A549 (cell line): ENCODE results near the gene CBX4. TPM values are rescaled to one million over a fixed set of nuclear protein-coding genes. Genes with fewer than 3 reads are reported as not detected.
A peak's percentile ranks its signal among the peaks of the same experiment; 100 is the strongest.

ENCODE experiments used
- ATAC-seq, 2 experiments: fragments of 200-7000 bp in 1 of 2; fragments of >200 bp in 1 of 2; cut with Nextera tagmentation in 1 of 2; cut with Tn5 transposase in 1 of 2; 3 replicates each; pipeline versions ENCODE4 v1.8.0 to v1.9.1; 2018 to 2020; ENCODE audit warnings: mild to moderate bottlenecking in 1 of 2, moderate library complexity in 1 of 2
- CTCF ChIA-PET: fragments of 300-600 bp; sonication (Branson Sonifier 250); formaldehyde crosslinking; extraction: SDS; loops from one replicate; lab custom pipeline; 2021; ENCODE audit warnings: antibody characterized with exemption, inconsistent platforms; lab: Yijun Ruan, JAX
- POLR2A ChIA-PET: fragments of 350-600 bp; formaldehyde crosslinking; extraction: SDS; loops from one replicate; lab custom pipeline; 2021; ENCODE audit warnings: antibody characterized with exemption, inconsistent platforms; lab: Yijun Ruan, JAX
- DNase-seq, 2 experiments: peaks; one replicate each; pipeline versions ENCODE4 v3.0.0 to v3.0.0-alpha.2; 2011 to 2016; ENCODE audit warnings: low read depth in 1 of 2, low spot score in 1 of 2
- FAIRE-seq: peaks from 2 replicates; lab custom pipeline; 2011; peaks lifted over from hg19 to GRCh38; lab: Jason Lieb, UNC
- H3K27ac ChIP-seq, 2 experiments: fragments of >200 bp; sonication (Bioruptor Twin); formaldehyde crosslinking; 3 replicates each; pipeline ENCODE4 v1.5.1; 2016 to 2017
- H3K4me1 ChIP-seq: fragments of >200 bp; sonication (Bioruptor Twin); formaldehyde crosslinking; 3 replicates; pipeline ENCODE4 v1.6.1; 2016
- H3K4me2 ChIP-seq: fragments of >200 bp; sonication (Bioruptor Twin); formaldehyde crosslinking; 3 replicates; pipeline ENCODE4 v1.6.1; 2016
- H3K4me3 ChIP-seq: fragments of >200 bp; sonication (Bioruptor Twin); formaldehyde crosslinking; 3 replicates; pipeline ENCODE4 v1.5.1; 2016
- H3K9me3 ChIP-seq: fragments of >200 bp; sonication (Bioruptor Twin); formaldehyde crosslinking; 3 replicates; pipeline ENCODE4 v1.6.1; 2016
- CBX2 ChIP-seq: fragments of 200-600 bp; sonication (generic); IDR thresholded peaks from 2 replicates; pipeline ENCODE4 v1.6.1; 2016; ENCODE audit warnings: low read depth, mild to moderate bottlenecking, borderline replicate concordance
- EHF ChIP-seq: fragments of 250-450 bp; sonication (Bioruptor Pico); IDR thresholded peaks from 2 replicates; pipeline ENCODE4 v1.5.0; 2020; ENCODE audit warnings: mild to moderate bottlenecking
- EP300 ChIP-seq, 2 experiments: fragments of >200 bp; sonication (Bioruptor Twin); formaldehyde crosslinking; IDR thresholded peaks; 2 replicates in 1 of 2; 3 replicates in 1 of 2; pipeline ENCODE4 v1.6.1; 2016 to 2017
- ESRRA ChIP-seq: fragments of 150-350 bp; IDR thresholded peaks from 2 replicates; pipeline ENCODE4 v1.6.1; 2014; ENCODE audit warnings: mild to moderate bottlenecking, low read length, borderline replicate concordance
- FOSB ChIP-seq: fragments of 250-450 bp; sonication (Bioruptor Pico); IDR thresholded peaks from 2 replicates; pipeline ENCODE4 v1.5.0; 2020; ENCODE audit warnings: mild to moderate bottlenecking, moderate library complexity
- FOSL2 ChIP-seq, 2 experiments: fragments of 450-650 bp in 1 of 2; fragments of >200 bp in 1 of 2; sonication (Bioruptor Twin) in 1 of 2; formaldehyde crosslinking; IDR thresholded peaks; 2 replicates each; pipeline versions ENCODE4 v1.5.0 to v1.6.1; 2016 to 2020; ENCODE audit warnings: mild to moderate bottlenecking in 1 of 2, moderate library complexity in 1 of 2
- HDAC2 ChIP-seq: fragments of 200-600 bp; sonication (generic); IDR thresholded peaks from 2 replicates; pipeline ENCODE4 v1.6.1; 2016
- HEYL ChIP-seq: fragments of 250-450 bp; sonication (Bioruptor Pico); IDR thresholded peaks from 2 replicates; pipeline ENCODE4 v1.8.0; 2021; ENCODE audit warnings: mild to moderate bottlenecking, moderate library complexity
- HOXA7 ChIP-seq: fragments of 250-450 bp; sonication (Bioruptor Pico); IDR thresholded peaks from 2 replicates; pipeline ENCODE4 v1.5.0; 2020; ENCODE audit warnings: mild to moderate bottlenecking, moderate library complexity
- HOXB13 ChIP-seq: fragments of 250-450 bp; sonication (Bioruptor Pico); IDR thresholded peaks from 2 replicates; pipeline ENCODE4 v1.5.0; 2020; ENCODE audit warnings: low read depth, mild to moderate bottlenecking, moderate library complexity
- JUN ChIP-seq, 2 experiments: fragments of >200 bp; sonication (Bioruptor Twin); formaldehyde crosslinking; IDR thresholded peaks; 2 replicates in 1 of 2; 3 replicates in 1 of 2; pipeline ENCODE4 v1.6.1; 2016 to 2017
- MAFK ChIP-seq: fragments of 450-650 bp; IDR thresholded peaks from 2 replicates; pipeline ENCODE4 v1.6.1; 2014; ENCODE audit not compliant: partially characterized antibody
- NR3C1 ChIP-seq: fragments of >200 bp; sonication (Bioruptor Twin); formaldehyde crosslinking; IDR thresholded peaks from 3 replicates; pipeline ENCODE4 v1.6.1; 2017
- POLR2A ChIP-seq: IDR thresholded peaks from 2 replicates; pipeline ENCODE4 v1.6.1; 2012; ENCODE audit warnings: mild to moderate bottlenecking, low read length
- POLR2AphosphoS2 ChIP-seq: conservative IDR thresholded peaks from 2 replicates; pipeline ENCODE4 v1.6.1; 2012; ENCODE audit warnings: low read length, improper control_type of control experiment, inconsistent platforms
- RAD21 ChIP-seq, 2 experiments: fragments of >200 bp in 1 of 2; sonication (Bioruptor Twin) in 1 of 2; formaldehyde crosslinking in 1 of 2; IDR thresholded peaks in 1 of 2; conservative IDR thresholded peaks in 1 of 2; 2 replicates in 1 of 2; 3 replicates in 1 of 2; pipeline ENCODE4 v1.6.1; 2012 to 2018; ENCODE audit warnings: inconsistent platforms in 1 of 2
- SMC3 ChIP-seq: fragments of >200 bp; sonication (Bioruptor Twin); formaldehyde crosslinking; IDR thresholded peaks from 3 replicates; pipeline ENCODE4 v1.6.1; 2018; ENCODE audit warnings: inconsistent platforms
- SREBF2 ChIP-seq: fragments of 450-650 bp; IDR thresholded peaks from 2 replicates; pipeline ENCODE4 v1.6.1; 2014; ENCODE audit warnings: mild to moderate bottlenecking, moderate library complexity
- ZC3H11A ChIP-seq: fragments of 450-650 bp; IDR thresholded peaks from 2 replicates; pipeline ENCODE4 v1.6.1; 2014; ENCODE audit warnings: antibody characterized with exemption, mild to moderate bottlenecking
- WGBS: methylation state at CpG from one replicate; pipeline ENCODE4 v1.1.6; 2017; ENCODE audit errors: missing lambda C conversion rate; 5-methylcytosine and 5-hydroxymethylcytosine counted together
- polyA plus RNA-seq, 4 experiments: library from polyadenylated mRNA; depleted of rRNA in 3 of 4; stranded (reverse); fragments of >200 nt; fragmentation: RNase III in 1 of 4; extraction: RNeasy Plus Mini Kit Qiagen cat#74134 plus additional on column Dnase treatment in 1 of 4; gene quantifications; 2 replicates in 3 of 4; 3 replicates in 1 of 4; pipeline ENCODE4 v1.2.3, GENCODE V29; 2011 to 2017
- TF ChIP-seq, protein P1 (sequence below): IDR thresholded peaks from 2 replicates; pipeline ENCODE4 v1.6.1; 2012
- TF ChIP-seq, protein P2 (sequence below): fragments of >200 bp; sonication (Bioruptor Twin); formaldehyde crosslinking; IDR thresholded peaks from 2 replicates; pipeline ENCODE4 v1.6.1; 2016
- TF ChIP-seq, protein P3 (sequence below): IDR thresholded peaks from 2 replicates; pipeline ENCODE4 v1.6.1; 2012; ENCODE audit warnings: low read depth, borderline replicate concordance
- TF ChIP-seq, protein P4 (sequence below): IDR thresholded peaks from 2 replicates; pipeline ENCODE4 v1.6.1; 2012
- TF ChIP-seq, protein P5 (sequence below): fragments of 200-600 bp; sonication (generic); IDR thresholded peaks from 2 replicates; pipeline ENCODE4 v1.6.1; 2016; ENCODE audit warnings: antibody characterized with exemption, mild to moderate bottlenecking, moderate library complexity

The CBX4 gene
- polyA plus RNA-seq, 2 of the 4 experiments (the other 2 are of a cell fraction) = 31.0 to 34.1 TPM

DNA sequence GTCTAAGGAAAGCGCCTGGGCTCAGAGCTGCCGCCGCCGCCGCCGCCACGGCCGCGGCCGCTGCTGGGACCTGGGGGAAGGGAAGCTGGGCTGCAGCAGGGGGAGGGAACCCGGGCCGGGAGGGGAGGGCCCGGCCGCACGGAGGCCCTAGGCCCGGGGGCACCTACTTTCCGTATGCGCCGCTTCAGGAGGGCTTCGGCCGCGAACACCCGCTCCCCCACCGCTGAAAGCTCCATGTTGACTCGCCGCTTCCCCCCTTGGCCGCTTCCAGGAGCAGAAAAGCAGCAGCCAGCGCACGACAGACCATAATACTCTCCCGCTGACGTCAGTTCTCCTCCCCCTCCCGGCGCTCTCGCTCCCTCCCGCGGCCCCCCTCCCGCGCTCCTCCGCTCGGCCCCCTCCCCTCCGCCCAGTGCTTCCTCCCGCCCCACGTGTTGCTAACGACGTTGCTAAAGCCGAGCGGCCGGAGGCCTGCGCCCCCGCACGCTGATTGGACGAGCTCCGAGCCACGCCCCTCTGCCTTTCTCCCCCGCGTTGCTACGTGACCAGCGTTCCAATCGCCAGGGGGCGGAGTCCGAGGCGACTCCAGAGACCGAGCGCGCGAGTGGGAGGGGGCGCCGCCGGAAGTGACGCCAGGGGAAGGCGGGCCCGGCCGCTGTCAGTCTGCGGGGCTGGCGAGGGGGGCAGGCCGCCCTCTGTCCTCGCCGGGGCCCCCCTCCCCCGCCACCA lies 42.3 kb downstream of the CBX4 start, which contains the start of gene CBX8 (continued):
- TF ChIP-seq ZC3H11A (no peak), ESRRA (no peak), SREBF2 (no peak), EP300 (IDR thresholded peaks at IDR 0.05) (peak in 1 of 2 experiments; percentile 28; a peak in 1 of 5 replicates), FOSL2 (IDR thresholded peaks at IDR 0.05) (no peak), FOSL2 (CRISPR knock-in tag; IDR thresholded peaks at IDR 0.05) (no peak), SMC3 (no peak)
- TF ChIP-seq, protein P1, sequence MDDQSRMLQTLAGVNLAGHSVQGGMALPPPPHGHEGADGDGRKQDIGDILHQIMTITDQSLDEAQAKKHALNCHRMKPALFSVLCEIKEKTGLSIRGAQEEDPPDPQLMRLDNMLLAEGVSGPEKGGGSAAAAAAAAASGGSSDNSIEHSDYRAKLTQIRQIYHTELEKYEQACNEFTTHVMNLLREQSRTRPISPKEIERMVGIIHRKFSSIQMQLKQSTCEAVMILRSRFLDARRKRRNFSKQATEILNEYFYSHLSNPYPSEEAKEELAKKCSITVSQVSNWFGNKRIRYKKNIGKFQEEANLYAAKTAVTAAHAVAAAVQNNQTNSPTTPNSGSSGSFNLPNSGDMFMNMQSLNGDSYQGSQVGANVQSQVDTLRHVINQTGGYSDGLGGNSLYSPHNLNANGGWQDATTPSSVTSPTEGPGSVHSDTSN = peak; percentile 91
- TF ChIP-seq, all 56 proteins: peak for 14

DNA sequence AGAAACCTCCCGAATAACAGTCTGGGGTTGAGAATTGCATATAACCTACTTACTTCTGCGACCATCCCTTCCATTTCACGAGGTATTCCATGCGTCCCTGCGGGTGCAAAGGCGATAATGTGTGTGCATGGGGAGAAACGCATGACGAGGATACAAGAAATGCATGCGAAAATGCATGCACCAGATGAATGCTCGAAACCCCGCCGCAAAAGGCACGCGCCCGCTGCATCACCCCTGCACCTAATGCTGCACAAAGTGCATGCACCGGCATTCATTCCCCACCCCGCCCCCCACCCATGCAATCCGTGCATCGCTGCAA lies 42.8 kb downstream of the CBX4 start:
- ATAC-seq (no peak), DNase-seq (no peak), FAIRE-seq (no peak)
- TF ChIP-seq RAD21 (conservative IDR thresholded peaks at IDR 0.05 in 1 of 2, IDR thresholded peaks at IDR 0.05 in 1 of 2) (no peak), MAFK (no peak), HOXA7 (CRISPR knock-in tag) (no peak), HOXB13 (CRISPR knock-in tag) (no peak), EHF (CRISPR knock-in tag) (no peak), SMC3 (no peak), HEYL (CRISPR knock-in tag) (no peak), CBX2 (no peak), HDAC2 (peak; percentile 50; the same call in 1 of the 2 replicates), EP300 (IDR thresholded peaks at IDR 0.05) (no peak), JUN (IDR thresholded peaks at IDR 0.05) (0 out of 5 replicates have a peak, but pooled peaks of 1 of the 2 experiments have one; percentile 2), POLR2AphosphoS2 (no peak), FOSB (no peak), NR3C1 (no peak), POLR2A (no peak)
- TF ChIP-seq, protein P2, sequence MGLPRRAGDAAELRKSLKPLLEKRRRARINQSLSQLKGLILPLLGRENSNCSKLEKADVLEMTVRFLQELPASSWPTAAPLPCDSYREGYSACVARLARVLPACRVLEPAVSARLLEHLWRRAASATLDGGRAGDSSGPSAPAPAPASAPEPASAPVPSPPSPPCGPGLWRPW = no peak
- TF ChIP-seq, protein P3, sequence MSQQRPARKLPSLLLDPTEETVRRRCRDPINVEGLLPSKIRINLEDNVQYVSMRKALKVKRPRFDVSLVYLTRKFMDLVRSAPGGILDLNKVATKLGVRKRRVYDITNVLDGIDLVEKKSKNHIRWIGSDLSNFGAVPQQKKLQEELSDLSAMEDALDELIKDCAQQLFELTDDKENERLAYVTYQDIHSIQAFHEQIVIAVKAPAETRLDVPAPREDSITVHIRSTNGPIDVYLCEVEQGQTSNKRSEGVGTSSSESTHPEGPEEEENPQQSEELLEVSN = 0 out of 2 replicates have a peak, but pooled peaks have one; percentile 22
- TF ChIP-seq, protein P4, sequence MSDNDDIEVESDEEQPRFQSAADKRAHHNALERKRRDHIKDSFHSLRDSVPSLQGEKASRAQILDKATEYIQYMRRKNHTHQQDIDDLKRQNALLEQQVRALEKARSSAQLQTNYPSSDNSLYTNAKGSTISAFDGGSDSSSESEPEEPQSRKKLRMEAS = peak; percentile 65
- TF ChIP-seq, protein P5, sequence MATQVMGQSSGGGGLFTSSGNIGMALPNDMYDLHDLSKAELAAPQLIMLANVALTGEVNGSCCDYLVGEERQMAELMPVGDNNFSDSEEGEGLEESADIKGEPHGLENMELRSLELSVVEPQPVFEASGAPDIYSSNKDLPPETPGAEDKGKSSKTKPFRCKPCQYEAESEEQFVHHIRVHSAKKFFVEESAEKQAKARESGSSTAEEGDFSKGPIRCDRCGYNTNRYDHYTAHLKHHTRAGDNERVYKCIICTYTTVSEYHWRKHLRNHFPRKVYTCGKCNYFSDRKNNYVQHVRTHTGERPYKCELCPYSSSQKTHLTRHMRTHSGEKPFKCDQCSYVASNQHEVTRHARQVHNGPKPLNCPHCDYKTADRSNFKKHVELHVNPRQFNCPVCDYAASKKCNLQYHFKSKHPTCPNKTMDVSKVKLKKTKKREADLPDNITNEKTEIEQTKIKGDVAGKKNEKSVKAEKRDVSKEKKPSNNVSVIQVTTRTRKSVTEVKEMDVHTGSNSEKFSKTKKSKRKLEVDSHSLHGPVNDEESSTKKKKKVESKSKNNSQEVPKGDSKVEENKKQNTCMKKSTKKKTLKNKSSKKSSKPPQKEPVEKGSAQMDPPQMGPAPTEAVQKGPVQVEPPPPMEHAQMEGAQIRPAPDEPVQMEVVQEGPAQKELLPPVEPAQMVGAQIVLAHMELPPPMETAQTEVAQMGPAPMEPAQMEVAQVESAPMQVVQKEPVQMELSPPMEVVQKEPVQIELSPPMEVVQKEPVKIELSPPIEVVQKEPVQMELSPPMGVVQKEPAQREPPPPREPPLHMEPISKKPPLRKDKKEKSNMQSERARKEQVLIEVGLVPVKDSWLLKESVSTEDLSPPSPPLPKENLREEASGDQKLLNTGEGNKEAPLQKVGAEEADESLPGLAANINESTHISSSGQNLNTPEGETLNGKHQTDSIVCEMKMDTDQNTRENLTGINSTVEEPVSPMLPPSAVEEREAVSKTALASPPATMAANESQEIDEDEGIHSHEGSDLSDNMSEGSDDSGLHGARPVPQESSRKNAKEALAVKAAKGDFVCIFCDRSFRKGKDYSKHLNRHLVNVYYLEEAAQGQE = no peak
- H3K4me3 ChIP-seq = peak overlapping the region; percentile 73
- H3K4me1 ChIP-seq = peaks cover 35% of the 10 kb centered on the region
- 2% methylated on average over 17 of the region's 19 CpGs for WGBS
- CTCF ChIA-PET = interaction anchor here (0.7 to 39.8 kb wide), 8 partner anchors 18 to 196 kb away, joined by 3 to 1281 read pairs (median 8); partner anchors contain the start of genes CBX2 and CBX4
- H3K4me2 ChIP-seq = peak overlapping the region; percentile 84
- H3K9me3 ChIP-seq = no peaks in the 10 kb centered on the region
- POLR2A ChIA-PET = interaction anchor here (0.6 to 5.1 kb wide), 14 partner anchors 9 to 464 kb away, joined by 3 to 58 read pairs (median 6); partner anchors contain the start of genes CBX2, CBX4 and RNF213
- H3K27ac ChIP-seq = peak overlapping the region; percentile 97 to 98
